ENCODE results near the gene RGS6. TPM values are rescaled to one million over a fixed set of nuclear protein-coding genes. Genes with fewer than 3 reads are reported as not detected.

Gene RGS6
- total and polyA plus RNA-seq, 4 experiments from 2014 or later, result 0.32 TPM; not detected in 3

- no peaks in the 10 kb centered on the region for H3K36me3 Mint-ChIP-seq
- H3K4me1 Mint-ChIP-seq, result peaks cover 0 to 8% (median 0%) of the 10 kb centered on the region in 4 donors
- H3K27ac Mint-ChIP-seq, result no peak overlapping the region
- ChIA-PET POLR2A (ENCODE audit: partially characterized antibody) (no interaction called here), CTCF (ENCODE audit: partially characterized antibody) (interaction anchor here (1.1 kb wide), 1 partner anchor 22 kb away, joined by 3 read pairs; no protein-coding TSS in a partner anchor)
- no peak overlapping the region for H3K4me3 Mint-ChIP-seq
- no peaks in the 10 kb centered on the region for H3K4me1 ChIP-seq (ENCODE audit: insufficient read depth, low read length)
- peaks cover 0 to 8% (median 3%) of the 10 kb centered on the region in 8 donors for H3K9me3 Mint-ChIP-seq
- intact Hi-C loops (cut with micrococcal nuclease), result no loop called here
- no peaks in the 10 kb centered on the region for H3K36me3 ChIP-seq (ENCODE audit: insufficient read depth, low read length)
- no peak for DNase-seq
- H3K9me3 ChIP-seq (ENCODE audit: control insufficient read depth in 1 of 2, low read length in 2 of 2), result no peaks in the 10 kb centered on the region
- H3K27ac ChIP-seq (ENCODE audit: low read depth, low read length), result no peak overlapping the region
- no peak overlapping the region for H3K4me3 ChIP-seq (ENCODE audit: low read length in 2 of 2)
- H3K27me3 ChIP-seq (ENCODE audit: insufficient read depth, low read length), result peaks cover 6% of the 10 kb centered on the region
- H3K27me3 Mint-ChIP-seq, result peaks cover 7 to 8% of the 10 kb centered on the region in 2 donors
Observed at GRCh38 chr14:72126091-72126490, 193.9 kb downstream of the RGS6 start.

DNA sequence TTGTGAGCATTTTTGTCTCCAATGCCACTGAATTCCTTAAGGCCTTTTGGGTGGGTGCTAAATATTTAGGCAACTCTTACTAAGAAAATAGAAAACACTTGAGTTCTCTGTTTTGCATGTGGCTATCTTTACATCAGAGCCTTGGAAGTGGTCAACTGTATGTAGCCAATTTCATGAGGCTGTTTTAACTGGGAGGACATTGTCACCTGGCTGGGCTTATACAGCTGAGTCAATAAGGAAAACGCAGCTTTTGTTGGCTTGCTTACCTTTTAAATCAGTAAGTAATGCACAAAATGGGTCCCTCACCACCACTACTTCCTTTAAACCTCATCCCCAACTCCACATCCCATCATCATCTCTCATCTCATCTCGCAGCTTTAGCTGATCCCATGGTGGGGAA lies 194.3 kb downstream of the RGS6 start:
- Histone ChIP-seq H3K4me3 (ENCODE audit: low read length in 2 of 2) (no peak overlapping the region), H3K27ac (ENCODE audit: low read depth, low read length) (no peak overlapping the region), H3K36me3 (ENCODE audit: insufficient read depth, low read length) (no peaks in the 10 kb centered on the region), H3K9me3 (ENCODE audit: control insufficient read depth in 1 of 2, low read length in 2 of 2) (no peaks in the 10 kb centered on the region), H3K27me3 (ENCODE audit: insufficient read depth, low read length) (peaks cover 6% of the 10 kb centered on the region), H3K4me1 (ENCODE audit: insufficient read depth, low read length) (no peaks in the 10 kb centered on the region)
- Mint-ChIP-seq H3K27me3 (peaks cover 5 to 8% of the 10 kb centered on the region in 2 donors), H3K36me3 (no peaks in the 10 kb centered on the region), H3K4me1 (peaks cover 0 to 8% (median 0%) of the 10 kb centered on the region in 4 donors), H3K4me3 (no peak overlapping the region), H3K27ac (no peak overlapping the region), H3K9me3 (peaks cover 0 to 8% (median 3%) of the 10 kb centered on the region in 8 donors)
- intact Hi-C loops (cut with micrococcal nuclease), result no loop called here
- CTCF ChIA-PET (ENCODE audit: partially characterized antibody), result interaction anchor here (1.1 kb wide), 1 partner anchor 22 kb away, joined by 3 read pairs; no protein-coding TSS in a partner anchor
- no peak for DNase-seq
- POLR2A ChIA-PET (ENCODE audit: partially characterized antibody), result no interaction called here

- no peaks in the 10 kb centered on the region for H3K36me3 Mint-ChIP-seq
- Histone ChIP-seq H3K27ac (ENCODE audit: low read depth, low read length) (no peak overlapping the region), H3K4me1 (ENCODE audit: insufficient read depth, low read length) (no peaks in the 10 kb centered on the region), H3K4me3 (ENCODE audit: low read length in 2 of 2) (no peak overlapping the region), H3K9me3 (ENCODE audit: control insufficient read depth in 1 of 2, low read length in 2 of 2) (no peaks in the 10 kb centered on the region), H3K27me3 (ENCODE audit: insufficient read depth, low read length) (peaks cover 6% of the 10 kb centered on the region), H3K36me3 (ENCODE audit: insufficient read depth, low read length) (no peaks in the 10 kb centered on the region)
- H3K4me3 Mint-ChIP-seq, result no peak overlapping the region
- POLR2A ChIA-PET (ENCODE audit: partially characterized antibody), result no interaction called here
- no peak overlapping the region for H3K27ac Mint-ChIP-seq
- peaks cover 0 to 8% (median 0%) of the 10 kb centered on the region in 4 donors for H3K4me1 Mint-ChIP-seq
- CTCF ChIA-PET (ENCODE audit: partially characterized antibody), result no interaction called here
- peaks cover 0 to 9% (median 3%) of the 10 kb centered on the region in 8 donors for H3K9me3 Mint-ChIP-seq
- no peak for DNase-seq
- intact Hi-C loops (cut with micrococcal nuclease), result no loop called here
- peaks cover 9 to 18% of the 10 kb centered on the region in 2 donors for H3K27me3 Mint-ChIP-seq
Observed at GRCh38 chr14:72128629-72129028, 196.4 kb downstream of the RGS6 start.

- Mint-ChIP-seq H3K9me3 (peaks cover 0 to 9% (median 3%) of the 10 kb centered on the region in 8 donors), H3K27ac (no peak overlapping the region), H3K4me3 (no peak overlapping the region), H3K27me3 (peaks cover 13 to 23% of the 10 kb centered on the region in 2 donors), H3K4me1 (peaks cover 0 to 8% (median 0%) of the 10 kb centered on the region in 4 donors), H3K36me3 (no peaks in the 10 kb centered on the region)
- Histone ChIP-seq H3K36me3 (ENCODE audit: insufficient read depth, low read length) (no peaks in the 10 kb centered on the region), H3K4me1 (ENCODE audit: insufficient read depth, low read length) (no peaks in the 10 kb centered on the region), H3K27ac (ENCODE audit: low read depth, low read length) (no peak overlapping the region), H3K27me3 (ENCODE audit: insufficient read depth, low read length) (peaks cover 6% of the 10 kb centered on the region), H3K9me3 (ENCODE audit: control insufficient read depth in 1 of 2, low read length in 2 of 2) (no peaks in the 10 kb centered on the region), H3K4me3 (ENCODE audit: low read length in 2 of 2) (no peak overlapping the region)
- ChIA-PET POLR2A (ENCODE audit: partially characterized antibody) (no interaction called here), CTCF (ENCODE audit: partially characterized antibody) (no interaction called here)
- intact Hi-C loops (cut with micrococcal nuclease), result no loop called here
- DNase-seq, result no peak
Observed at GRCh38 chr14:72129291-72129690, 197.1 kb downstream of the RGS6 start.

DNA sequence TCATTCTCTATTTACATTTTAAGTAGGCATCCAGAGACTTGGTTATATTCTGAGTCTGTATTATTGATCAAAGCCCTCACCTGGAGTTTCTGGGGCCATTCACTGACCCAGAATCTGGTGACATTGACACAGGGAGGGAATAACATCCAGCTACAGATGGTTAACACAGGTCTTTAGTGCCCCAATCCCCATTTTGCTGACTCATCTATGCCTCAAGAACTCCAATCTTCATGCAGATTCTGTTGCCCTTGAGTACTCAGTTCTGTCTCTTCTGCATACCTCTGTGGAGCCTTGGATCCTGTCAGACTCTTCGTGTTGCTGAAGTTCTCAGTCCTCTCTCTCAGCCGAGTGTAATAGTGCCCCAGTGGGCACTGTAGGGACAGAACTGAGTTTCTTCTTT lies 208.9 kb downstream of the RGS6 start:
- no peaks in the 10 kb centered on the region for H3K36me3 ChIP-seq (ENCODE audit: insufficient read depth, low read length)
- DNase-seq, result no peak
- H3K27ac ChIP-seq (ENCODE audit: low read depth, low read length), result no peak overlapping the region
- Mint-ChIP-seq H3K9me3 (peaks cover 0 to 2% (median 0%) of the 10 kb centered on the region in 8 donors), H3K4me3 (no peak overlapping the region), H3K36me3 (no peaks in the 10 kb centered on the region), H3K4me1 (no peaks in the 10 kb centered on the region), H3K27me3 (peaks cover 11% of the 10 kb centered on the region in 2 donors), H3K27ac (no peak overlapping the region)
- no peaks in the 10 kb centered on the region for H3K9me3 ChIP-seq (ENCODE audit: control insufficient read depth in 1 of 2, low read length in 2 of 2)
- no peaks in the 10 kb centered on the region for H3K4me1 ChIP-seq (ENCODE audit: insufficient read depth, low read length)
- ChIA-PET POLR2A (ENCODE audit: partially characterized antibody) (no interaction called here), CTCF (ENCODE audit: partially characterized antibody) (no interaction called here)
- intact Hi-C loops (cut with micrococcal nuclease), result no loop called here
- H3K27me3 ChIP-seq (ENCODE audit: insufficient read depth, low read length), result no peaks in the 10 kb centered on the region
- no peak overlapping the region for H3K4me3 ChIP-seq (ENCODE audit: low read length in 2 of 2)

GRCh38 chr14:72142328-72142727 lies 210.1 kb downstream of the RGS6 start:
- H3K4me1 ChIP-seq (ENCODE audit: insufficient read depth, low read length), result no peaks in the 10 kb centered on the region
- no peaks in the 10 kb centered on the region for H3K36me3 ChIP-seq (ENCODE audit: insufficient read depth, low read length)
- Mint-ChIP-seq H3K4me1 (no peaks in the 10 kb centered on the region), H3K27ac (no peak overlapping the region), H3K9me3 (peaks cover 0 to 3% (median 0%) of the 10 kb centered on the region in 8 donors), H3K4me3 (no peak overlapping the region), H3K36me3 (no peaks in the 10 kb centered on the region), H3K27me3 (peaks cover 8% of the 10 kb centered on the region in 2 donors)
- H3K9me3 ChIP-seq (ENCODE audit: control insufficient read depth in 1 of 2, low read length in 2 of 2), result no peaks in the 10 kb centered on the region
- ChIA-PET CTCF (ENCODE audit: partially characterized antibody) (no interaction called here), POLR2A (ENCODE audit: partially characterized antibody) (no interaction called here)
- H3K27me3 ChIP-seq (ENCODE audit: insufficient read depth, low read length), result no peaks in the 10 kb centered on the region
- intact Hi-C loops (cut with micrococcal nuclease), result no loop called here
- no peak overlapping the region for H3K27ac ChIP-seq (ENCODE audit: low read depth, low read length)
- no peak overlapping the region for H3K4me3 ChIP-seq (ENCODE audit: low read length in 2 of 2)
- no peak for DNase-seq

GRCh38 chr14:72146241-72146640 lies 214.0 kb downstream of the RGS6 start:
- CTCF ChIA-PET (ENCODE audit: partially characterized antibody), result no interaction called here
- H3K27me3 ChIP-seq (ENCODE audit: insufficient read depth, low read length), result no peaks in the 10 kb centered on the region
- H3K27me3 Mint-ChIP-seq, result peaks cover 4 to 17% of the 10 kb centered on the region in 2 donors
- no peaks in the 10 kb centered on the region for H3K4me1 Mint-ChIP-seq
- H3K36me3 Mint-ChIP-seq, result no peaks in the 10 kb centered on the region
- POLR2A ChIA-PET (ENCODE audit: partially characterized antibody), result no interaction called here
- no peaks in the 10 kb centered on the region for H3K9me3 ChIP-seq (ENCODE audit: control insufficient read depth in 1 of 2, low read length in 2 of 2)
- H3K36me3 ChIP-seq (ENCODE audit: insufficient read depth, low read length), result no peaks in the 10 kb centered on the region
- intact Hi-C loops (cut with micrococcal nuclease), result no loop called here
- no peak overlapping the region for H3K4me3 ChIP-seq (ENCODE audit: low read length in 2 of 2)
- no peaks in the 10 kb centered on the region for H3K4me1 ChIP-seq (ENCODE audit: insufficient read depth, low read length)
- H3K27ac Mint-ChIP-seq, result no peak overlapping the region
- H3K4me3 Mint-ChIP-seq, result no peak overlapping the region
- peaks cover 0 to 5% (median under 1%) of the 10 kb centered on the region in 8 donors for H3K9me3 Mint-ChIP-seq
- no peak overlapping the region for H3K27ac ChIP-seq (ENCODE audit: low read depth, low read length)
- no peak for DNase-seq
